HepG2 (cell line): ENCODE measurements around the gene PPP1R7. TPM values are rescaled to one million over a fixed set of nuclear protein-coding genes. Genes with fewer than 3 reads are reported as not detected.

Source experiments
- ATAC-seq: fragments of 200-7000 bp; cut with Tn5 transposase; 3 replicates; pipeline ENCODE4 v1.9.1; 2020; ENCODE audit warnings: mild to moderate bottlenecking, moderate library complexity
- BruUV-seq: library from RNA; stranded (reverse); fragments of 400-500 nt; replicated peaks from 2 replicates; lab custom pipeline; 2021; lab: Mats Ljungman, UMichigan
- CTCF ChIA-PET: fragments of 300-600 bp; formaldehyde crosslinking; extraction: SDS; loops from one replicate; lab custom pipeline; 2021; ENCODE audit warnings: low total read pairs, inconsistent platforms, low intra/inter-chr PET ratio; lab: Yijun Ruan, JAX
- POLR2A ChIA-PET: fragments of 350-600 bp; sonication (Branson Sonifier 250); formaldehyde crosslinking; loops from one replicate; lab custom pipeline; 2020; ENCODE audit warnings: antibody characterized with exemption, inconsistent platforms; lab: Yijun Ruan, JAX
- DNase-seq: peaks from one replicate; pipeline ENCODE4 v3.0.0-alpha.2; 2015; ENCODE audit warnings: low spot score
- FAIRE-seq: peaks from 3 replicates; lab custom pipeline; 2011; peaks lifted over from hg19 to GRCh38; lab: Jason Lieb, UNC
- H2AFZ ChIP-seq: one replicate; pipeline ENCODE4 v1.6.1; 2011; ENCODE audit warnings: low read length, inconsistent platforms
- H3K27ac ChIP-seq: fragments of 300-600 bp; 3 replicates; pipeline ENCODE4 v1.8.0; 2011; ENCODE audit warnings: mixed run types, mild to moderate bottlenecking, mixed read lengths, low read length, inconsistent platforms; ENCODE audit not compliant: insufficient read depth; ENCODE audit errors: extremely low read length
- H3K27me3 ChIP-seq, 2 experiments: fragments of 200-600 bp in 1 of 2; 2 replicates in 1 of 2; 3 replicates in 1 of 2; pipeline versions ENCODE4 v1.6.0 to v1.8.0; 2011; ENCODE audit warnings: low read length in 2 of 2, mild to moderate bottlenecking in 2 of 2, moderate library complexity in 2 of 2, inconsistent platforms in 1 of 2; ENCODE audit not compliant: insufficient read depth in 2 of 2, control insufficient read depth in 1 of 2
- H3K36me3 ChIP-seq, 2 experiments: fragments of 200-600 bp in 1 of 2; replicated peaks in 1 of 2; 2 replicates in 1 of 2; 3 replicates in 1 of 2; pipeline versions ENCODE4 v1.5.1 to v1.8.0; 2011; ENCODE audit warnings: low read length in 2 of 2, inconsistent platforms in 1 of 2; ENCODE audit not compliant: insufficient read depth in 2 of 2, control insufficient read depth in 1 of 2
- H3K4me1 ChIP-seq: 2 replicates; pipeline ENCODE4 v1.5.1; 2012; ENCODE audit warnings: low read length, inconsistent platforms; ENCODE audit not compliant: insufficient read depth
- H3K4me2 ChIP-seq: 2 replicates; pipeline ENCODE4 v1.6.0; 2011; ENCODE audit warnings: low read depth, low read length, inconsistent platforms
- H3K4me3 ChIP-seq, 3 experiments: fragments of 200-600 bp in 1 of 3; sonication (generic), shearing (Covaris generic) in 1 of 3; replicated peaks in 1 of 3; 2 replicates each; pipeline ENCODE4 v1.5.1; 2011 to 2016; ENCODE audit warnings: low read length in 3 of 3, inconsistent platforms in 2 of 3, low read depth in 2 of 3, mild to moderate bottlenecking in 2 of 3, control low read depth in 1 of 3, mixed read lengths in 1 of 3; ENCODE audit not compliant: insufficient read depth in 1 of 3
- H3K79me2 ChIP-seq: one replicate; pipeline ENCODE4 v1.6.1; 2011; ENCODE audit warnings: low read length, inconsistent platforms; ENCODE audit not compliant: insufficient read depth
- H3K9ac ChIP-seq: 2 replicates; pipeline ENCODE4 v1.6.0; 2011; ENCODE audit warnings: mild to moderate bottlenecking, low read depth, low read length, inconsistent platforms; ENCODE audit not compliant: insufficient read depth
- H3K9me3 ChIP-seq: 2 replicates; pipeline ENCODE4 v1.5.1; 2012; ENCODE audit warnings: mild to moderate bottlenecking, low read length
- H4K20me1 ChIP-seq: 2 replicates; pipeline ENCODE4 v1.6.0; 2011; ENCODE audit warnings: inconsistent platforms, mild to moderate bottlenecking, low read length, moderate library complexity; ENCODE audit not compliant: insufficient read depth
- EP300 ChIP-seq, 3 experiments: sonication (generic) in 1 of 3; formaldehyde crosslinking in 1 of 3; IDR thresholded peaks; 2 replicates each; pipeline versions ENCODE4 v1.5.1 to v1.6.1; 2011 to 2020; ENCODE audit warnings: low read depth in 2 of 3, low read length in 2 of 3, borderline replicate concordance in 1 of 3, improper control_type of control experiment in 1 of 3, mild to moderate bottlenecking in 1 of 3, missing genetic modification reagents in 1 of 3, moderate library complexity in 1 of 3
- GFI1 ChIP-seq: sonication (generic); formaldehyde crosslinking; IDR thresholded peaks from 2 replicates; pipeline ENCODE4 v1.5.0; 2020; ENCODE audit warnings: missing genetic modification reagents, mild to moderate bottlenecking, borderline replicate concordance
- GMEB2 ChIP-seq: IDR thresholded peaks from 2 replicates; pipeline ENCODE4 v1.6.1; 2016; ENCODE audit warnings: missing biosample characterization, missing genetic modification reagents, low read depth
- HNRNPH1 ChIP-seq: fragments of 200-400 bp; formaldehyde crosslinking; optimal IDR thresholded peaks from 2 replicates; pipeline ENCODE3; 2017; ENCODE audit warnings: mild to moderate bottlenecking, low read depth, low read length
- NFKBIZ ChIP-seq: IDR thresholded peaks from 2 replicates; pipeline ENCODE4 v1.6.1; 2018; ENCODE audit warnings: missing genetic modification reagents, missing compliant biosample characterization
- SMAD3 ChIP-seq: sonication (generic); formaldehyde crosslinking; IDR thresholded peaks from 2 replicates; pipeline ENCODE4 v1.4.0; 2020; ENCODE audit warnings: missing genetic modification reagents
- SSRP1 ChIP-seq: IDR thresholded peaks from 2 replicates; pipeline ENCODE4 v1.6.1; 2016; ENCODE audit warnings: control low read depth
- ZNF446 ChIP-seq: sonication (generic); formaldehyde crosslinking; IDR thresholded peaks from 2 replicates; pipeline ENCODE4 v1.5.0; 2020; ENCODE audit warnings: mild to moderate bottlenecking, missing genetic modification reagents
- ZNF879 ChIP-seq: sonication (generic); formaldehyde crosslinking; IDR thresholded peaks from 2 replicates; pipeline ENCODE4 v1.8.1; 2023; ENCODE audit warnings: missing genetic modification reagents
- ZZZ3 ChIP-seq: sonication (generic); formaldehyde crosslinking; IDR thresholded peaks from 2 replicates; pipeline ENCODE4 v1.4.0; 2020; ENCODE audit warnings: missing genetic modification reagents, mild to moderate bottlenecking, borderline replicate concordance
- WGBS: methylation state at CpG from one replicate; pipeline ENCODE4 v1.1.6; 2017; ENCODE audit warnings: low lambda C conversion rate; 5-methylcytosine and 5-hydroxymethylcytosine counted together
- in situ Hi-C: cut with HindIII; loops from 2 replicates; pipeline ENCODE4 v1.10.0; 2017; ENCODE audit warnings: low pct_unique_long_range_greater_than_20kb; ENCODE audit not compliant: extremely low pct_ligation_motif_present
- intact Hi-C: fragments of 100-400 bp; cut with micrococcal nuclease; formaldehyde crosslinking; loops from one replicate; pipeline ENCODE4 v1.10.0; 2022; ENCODE audit not compliant: unreplicated experiment
- polyA plus RNA-seq, 8 experiments: library from polyadenylated mRNA; depleted of rRNA in 3 of 8; stranded (reverse) in 7 of 8; unstranded in 1 of 8; fragments of >200 nt; fragmentation: Illumina TruSeq in 4 of 8; extraction: Trizol in 4 of 8; gene quantifications; 2 replicates each; pipeline versions ENCODE4 v1.2.1 to v1.2.3, GENCODE V29; 2011 to 2016; ENCODE audit warnings: low read depth in 4 of 8, missing spikeins in 1 of 8, mixed read lengths in 1 of 8; ENCODE audit not compliant: insufficient read depth in 1 of 8
- total RNA-seq, 5 experiments: library from RNA; depleted of rRNA; stranded (reverse); fragments of >200 nt; fragmentation: Illumina TruSeq; extraction: Trizol; gene quantifications; 2 replicates each; pipeline ENCODE4 v1.2.3, GENCODE V29; 2016; ENCODE audit warnings: low read depth in 1 of 5
- TF ChIP-seq, protein P1 (sequence below): sonication (generic); formaldehyde crosslinking; IDR thresholded peaks from 2 replicates; pipeline ENCODE4 v1.4.0; 2020; ENCODE audit warnings: missing genetic modification reagents, borderline replicate concordance
- TF ChIP-seq, protein P2 (sequence below): sonication (generic); formaldehyde crosslinking; IDR thresholded peaks from 2 replicates; pipeline ENCODE4 v1.5.0; 2020; ENCODE audit warnings: mild to moderate bottlenecking, missing genetic modification reagents

The PPP1R7 gene
- total and polyA plus RNA-seq, 2 of the 13 experiments (the other 11 are each of a cell fraction or from before 2014, with no cell fraction given), result 33.3 to 67.9 TPM

- TF ChIP-seq, protein P1, sequence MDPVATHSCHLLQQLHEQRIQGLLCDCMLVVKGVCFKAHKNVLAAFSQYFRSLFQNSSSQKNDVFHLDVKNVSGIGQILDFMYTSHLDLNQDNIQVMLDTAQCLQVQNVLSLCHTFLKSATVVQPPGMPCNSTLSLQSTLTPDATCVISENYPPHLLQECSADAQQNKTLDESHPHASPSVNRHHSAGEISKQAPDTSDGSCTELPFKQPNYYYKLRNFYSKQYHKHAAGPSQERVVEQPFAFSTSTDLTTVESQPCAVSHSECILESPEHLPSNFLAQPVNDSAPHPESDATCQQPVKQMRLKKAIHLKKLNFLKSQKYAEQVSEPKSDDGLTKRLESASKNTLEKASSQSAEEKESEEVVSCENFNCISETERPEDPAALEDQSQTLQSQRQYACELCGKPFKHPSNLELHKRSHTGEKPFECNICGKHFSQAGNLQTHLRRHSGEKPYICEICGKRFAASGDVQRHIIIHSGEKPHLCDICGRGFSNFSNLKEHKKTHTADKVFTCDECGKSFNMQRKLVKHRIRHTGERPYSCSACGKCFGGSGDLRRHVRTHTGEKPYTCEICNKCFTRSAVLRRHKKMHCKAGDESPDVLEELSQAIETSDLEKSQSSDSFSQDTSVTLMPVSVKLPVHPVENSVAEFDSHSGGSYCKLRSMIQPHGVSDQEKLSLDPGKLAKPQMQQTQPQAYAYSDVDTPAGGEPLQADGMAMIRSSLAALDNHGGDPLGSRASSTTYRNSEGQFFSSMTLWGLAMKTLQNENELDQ (CRISPR knock-in tag), result no peak
- TF ChIP-seq GMEB2 (CRISPR knock-in tag) (no peak), ZZZ3 (0 out of 2 replicates have a peak, but pooled peaks have one; percentile 48)
- TF ChIP-seq, all 625 proteins: peak for 280
These were observed 74.0 kb downstream of the PPP1R7 start (continued) for GRCh38 chr2:241224018-241224850.

- intact Hi-C loops, result loop anchor here (5.0 to 10.0 kb wide), 2 partner anchors 133 to 370 kb away; no protein-coding TSS in a partner anchor
- Histone ChIP-seq H3K36me3 (peaks cover 23 to 46% of the 10 kb centered on the region in 2 experiments), H2AFZ (no peak overlapping the region)
- TF ChIP-seq ZNF879 (CRISPR knock-in tag) (no peak), NFKBIZ (no peak), EP300 (IDR thresholded peaks at IDR 0.05; ENCODE audit: low read depth in 2 of 2, low read length in 2 of 2) (0 out of 4 replicates have a peak, but pooled peaks of 1 of the 2 experiments have one; percentile 49), EP300 (CRISPR knock-in tag; IDR thresholded peaks at IDR 0.05; ENCODE audit: borderline replicate concordance) (no peak), GFI1 (CRISPR knock-in tag) (no peak), SMAD3 (CRISPR knock-in tag) (0 out of 2 replicates have a peak, but pooled peaks have one; percentile 17), SSRP1 (CRISPR knock-in tag) (peak; percentile 70; the same call in 1 of the 2 replicates), ZNF446 (CRISPR knock-in tag) (0 out of 2 replicates have a peak, but pooled peaks have one; percentile 6), HNRNPH1 (peak; percentile 45)
- TF ChIP-seq, protein P2, sequence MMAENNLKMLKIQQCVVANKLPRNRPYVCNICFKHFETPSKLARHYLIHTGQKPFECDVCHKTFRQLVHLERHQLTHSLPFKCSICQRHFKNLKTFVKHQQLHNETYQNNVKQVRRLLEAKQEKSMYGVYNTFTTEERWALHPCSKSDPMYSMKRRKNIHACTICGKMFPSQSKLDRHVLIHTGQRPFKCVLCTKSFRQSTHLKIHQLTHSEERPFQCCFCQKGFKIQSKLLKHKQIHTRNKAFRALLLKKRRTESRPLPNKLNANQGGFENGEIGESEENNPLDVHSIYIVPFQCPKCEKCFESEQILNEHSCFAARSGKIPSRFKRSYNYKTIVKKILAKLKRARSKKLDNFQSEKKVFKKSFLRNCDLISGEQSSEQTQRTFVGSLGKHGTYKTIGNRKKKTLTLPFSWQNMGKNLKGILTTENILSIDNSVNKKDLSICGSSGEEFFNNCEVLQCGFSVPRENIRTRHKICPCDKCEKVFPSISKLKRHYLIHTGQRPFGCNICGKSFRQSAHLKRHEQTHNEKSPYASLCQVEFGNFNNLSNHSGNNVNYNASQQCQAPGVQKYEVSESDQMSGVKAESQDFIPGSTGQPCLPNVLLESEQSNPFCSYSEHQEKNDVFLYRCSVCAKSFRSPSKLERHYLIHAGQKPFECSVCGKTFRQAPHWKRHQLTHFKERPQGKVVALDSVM (CRISPR knock-in tag), result peak; percentile 56; the same call in 1 of the 2 replicates
These were observed 74.7 kb downstream of the PPP1R7 start for GRCh38 chr2:241224851-241225438.

More at GRCh38 chr2:241224851-241225438, 74.7 kb downstream of the PPP1R7 start:
- Histone ChIP-seq H3K4me3 (peak overlapping the region in 1 of 3 experiments; percentile 70; a peak in 2 of 6 replicates), H3K4me2 (peak overlapping the region; percentile 92), H3K79me2 (peaks cover 34% of the 10 kb centered on the region), H3K9ac (peak overlapping the region; percentile 59), H4K20me1 (peaks cover 18% of the 10 kb centered on the region; the same call in 1 of the 2 replicates), H3K27me3 (no peaks in the 10 kb centered on the region), H3K27ac (peak overlapping the region; percentile 78), H3K9me3 (no peaks in the 10 kb centered on the region), H3K4me1 (peaks cover 57% of the 10 kb centered on the region)
- POLR2A ChIA-PET, result interaction anchor here (1.1 to 4.3 kb wide), 6 partner anchors 9 to 462 kb away, joined by 3 to 21 read pairs (median 8); partner anchors contain the start of genes DTYMK, HDLBP, MTERF4 and SEPTIN2
- no TSS peak for BruUV-seq
- 63% methylated on average over 8 of the region's 8 CpGs for WGBS
- in situ Hi-C loops, result loop anchor here (25.0 kb wide), 1 partner anchor 663 kb away; the partner anchor contains the start of genes ANKMY1, DUSP28 and RNPEPL1
- CTCF ChIA-PET, result no interaction called here
- no peak for DNase-seq
- peak; percentile 1 for ATAC-seq
- no peak for FAIRE-seq
